ENCODE measurements around the gene PLXNA1.

PLXNA1 gene

GRCh38 chr3:126982471-126983175 is at the start of gene PLXNA1:
PLXNA1 (plus strand) TSS chr3:126983115; CDS start chr3:126988594, 5,479 bp downstream.
- peak within 1 kb of the TSS; percentile 78 for H3K4me3 Mint-ChIP-seq
- peak; percentile 88 for DNase-seq (ENCODE audit: low spot score)
- H3K27ac Mint-ChIP-seq: peak within 1 kb of the TSS; percentile 63
- H3K4me1 Mint-ChIP-seq (ENCODE audit: low read depth): peaks cover 6% of the 10 kb centered on the region
- H3K27me3 Mint-ChIP-seq (ENCODE audit: low read depth): peaks cover 8% of the 10 kb centered on the region
- H3K9me3 Mint-ChIP-seq: no peaks in the 10 kb centered on the region
- no peaks in the 10 kb centered on the region for H3K36me3 Mint-ChIP-seq (ENCODE audit: low read depth)

DNA sequence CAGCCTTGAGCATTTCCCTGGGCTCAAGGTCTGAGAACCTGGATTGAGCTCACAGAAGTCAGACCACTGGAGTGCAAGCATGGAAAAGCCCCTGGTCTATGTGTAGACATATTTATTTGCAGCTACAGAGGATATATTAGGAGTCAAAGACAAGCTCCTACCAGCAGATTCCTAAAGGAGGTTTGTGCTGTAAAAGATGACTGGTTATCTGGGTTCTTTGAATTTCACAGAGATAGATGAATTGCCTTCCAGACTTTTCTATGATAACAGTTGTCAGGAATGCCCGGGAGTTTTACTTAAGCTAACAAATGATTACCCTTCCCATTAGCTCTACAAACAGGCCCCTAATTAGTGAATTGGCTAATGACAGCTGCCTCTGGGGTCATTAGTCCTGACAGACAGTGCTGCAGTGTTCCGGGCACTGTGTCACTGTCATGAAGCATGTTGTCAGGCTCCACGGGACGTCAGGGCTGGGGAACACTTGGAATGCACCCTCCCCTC is 48.8 kb upstream of the PLXNA1 start:
- Mint-ChIP-seq H3K27ac (no peak overlapping the region), H3K9me3 (no peaks in the 10 kb centered on the region), H3K4me1 (ENCODE audit: low read depth) (no peaks in the 10 kb centered on the region), H3K4me3 (no peak overlapping the region), H3K36me3 (ENCODE audit: low read depth) (no peaks in the 10 kb centered on the region), H3K27me3 (ENCODE audit: low read depth) (no peaks in the 10 kb centered on the region)
- DNase-seq (ENCODE audit: low spot score): no peak

DNA sequence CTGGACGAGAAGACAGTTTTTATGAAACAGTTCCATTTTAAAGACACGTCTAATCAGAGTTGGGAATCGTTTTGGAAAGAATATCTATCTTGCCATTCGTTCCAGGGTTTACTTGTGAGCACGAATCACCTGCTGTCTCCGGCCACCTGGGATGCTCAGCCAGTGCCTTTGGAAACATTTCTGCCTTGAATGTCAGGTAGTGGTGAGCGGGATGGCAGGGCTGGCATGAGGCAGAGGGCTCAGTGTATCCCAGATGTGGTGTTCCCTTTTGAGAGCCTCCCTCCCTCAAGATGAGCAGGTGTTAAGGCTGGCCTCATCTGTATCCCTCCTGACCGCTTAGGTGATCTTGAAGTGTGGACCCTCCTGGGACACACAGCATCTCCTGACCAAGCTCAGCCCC is 47.9 kb upstream of the PLXNA1 start:
- Mint-ChIP-seq H3K27ac (no peak overlapping the region), H3K4me3 (no peak overlapping the region), H3K27me3 (ENCODE audit: low read depth) (no peaks in the 10 kb centered on the region), H3K4me1 (ENCODE audit: low read depth) (no peaks in the 10 kb centered on the region), H3K9me3 (no peaks in the 10 kb centered on the region), H3K36me3 (ENCODE audit: low read depth) (no peaks in the 10 kb centered on the region)
- DNase-seq (ENCODE audit: low spot score): no peak

DNA sequence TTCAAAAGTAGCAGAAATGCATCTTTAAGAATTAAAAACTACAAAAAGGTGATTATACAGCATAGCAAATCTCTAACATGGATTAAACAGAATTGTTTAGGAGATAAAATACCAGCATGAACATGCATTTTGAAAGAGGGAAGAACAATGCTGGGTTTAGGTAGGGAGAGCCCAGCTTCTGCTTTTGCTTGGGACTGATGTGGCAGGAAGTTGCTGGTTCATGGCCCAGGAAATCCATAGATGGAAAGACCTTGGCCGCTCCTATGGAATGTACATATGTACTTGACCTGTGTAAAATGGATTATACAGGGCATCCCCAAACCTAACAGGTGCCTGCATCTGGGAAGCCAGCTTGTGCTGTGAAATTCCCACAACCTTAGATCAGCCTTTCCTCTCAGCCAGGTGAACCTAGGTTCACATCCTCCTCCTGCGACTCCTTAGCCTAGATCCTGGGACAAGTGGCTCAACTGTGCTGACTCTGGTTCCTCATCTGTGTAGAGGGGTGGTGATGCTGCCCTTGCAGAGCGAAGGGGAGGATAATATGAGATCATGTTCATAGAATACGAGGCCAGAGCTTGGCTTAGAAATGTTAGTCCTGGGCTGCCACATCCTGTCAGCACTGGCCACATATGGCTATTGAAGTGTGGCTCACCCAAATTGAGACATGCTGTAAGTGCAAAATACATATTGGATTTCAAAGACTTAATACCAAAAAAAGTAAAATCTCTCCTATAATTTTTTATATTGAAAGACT is 47.0 kb upstream of the PLXNA1 start:
- no peaks in the 10 kb centered on the region for H3K27me3 Mint-ChIP-seq (ENCODE audit: low read depth)
- no peak overlapping the region for H3K4me3 Mint-ChIP-seq
- no peak for DNase-seq (ENCODE audit: low spot score)
- no peaks in the 10 kb centered on the region for H3K9me3 Mint-ChIP-seq
- H3K4me1 Mint-ChIP-seq (ENCODE audit: low read depth): no peaks in the 10 kb centered on the region
- H3K36me3 Mint-ChIP-seq (ENCODE audit: low read depth): no peaks in the 10 kb centered on the region
- no peak overlapping the region for H3K27ac Mint-ChIP-seq

DNA sequence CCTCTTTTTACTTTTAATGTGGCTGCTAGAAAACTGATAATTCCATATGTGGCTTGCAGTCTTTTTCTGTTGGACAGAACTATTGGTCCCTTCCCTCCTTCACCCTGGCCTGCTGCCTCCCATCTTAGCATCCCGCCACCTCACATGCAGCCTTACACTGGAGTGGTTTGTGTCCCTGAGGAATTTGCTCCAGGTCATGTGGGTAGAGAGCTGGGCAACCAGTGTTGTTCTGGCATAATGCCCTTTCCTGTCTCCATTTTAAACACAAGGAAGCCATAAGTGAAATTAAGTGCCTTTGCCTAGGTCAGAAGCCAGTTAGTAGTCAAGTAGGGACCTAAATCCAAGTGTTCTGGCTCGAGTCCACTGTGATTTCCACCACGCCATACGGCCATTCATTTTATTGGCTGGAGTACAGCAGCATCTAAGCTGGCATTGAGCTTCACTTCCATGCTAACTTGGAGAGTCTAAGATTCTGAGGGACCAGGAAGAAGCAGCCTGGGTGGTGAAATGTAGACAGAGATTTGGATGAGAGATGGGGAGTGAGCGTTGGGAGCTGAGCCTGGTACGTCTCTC is 46.0 kb upstream of the PLXNA1 start:
- Mint-ChIP-seq H3K9me3 (no peaks in the 10 kb centered on the region), H3K4me1 (ENCODE audit: low read depth) (no peaks in the 10 kb centered on the region), H3K4me3 (no peak overlapping the region), H3K27me3 (ENCODE audit: low read depth) (no peaks in the 10 kb centered on the region), H3K36me3 (ENCODE audit: low read depth) (no peaks in the 10 kb centered on the region), H3K27ac (no peak overlapping the region)
- DNase-seq (ENCODE audit: low spot score): no peak

DNA sequence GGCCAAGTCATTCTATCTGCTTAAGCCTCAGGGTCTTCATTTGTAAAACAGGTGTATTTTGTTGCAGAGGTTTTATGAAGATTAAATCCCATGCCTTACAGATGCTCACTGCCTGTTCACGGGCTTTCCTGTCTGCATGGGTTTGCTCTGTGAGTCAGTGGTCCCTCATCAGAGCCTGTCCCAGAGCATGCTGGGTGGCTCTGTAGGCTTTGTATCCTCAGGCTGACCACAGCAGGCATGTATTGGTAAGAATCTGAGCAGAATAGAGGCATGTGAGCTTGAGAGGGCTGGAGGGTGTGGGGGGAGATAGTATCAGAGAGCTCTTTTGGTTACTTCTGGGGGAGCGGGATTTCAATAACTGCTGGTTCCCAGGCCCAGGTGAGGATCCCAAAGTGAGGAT is 45.4 kb upstream of the PLXNA1 start:
- Mint-ChIP-seq H3K27ac (no peak overlapping the region), H3K9me3 (no peaks in the 10 kb centered on the region)

GRCh38 chr3:126937973-126938372 is 44.9 kb upstream of the PLXNA1 start:
- H3K27ac Mint-ChIP-seq: no peak overlapping the region
- no peaks in the 10 kb centered on the region for H3K36me3 Mint-ChIP-seq (ENCODE audit: low read depth)
- no peaks in the 10 kb centered on the region for H3K9me3 Mint-ChIP-seq
- H3K27me3 Mint-ChIP-seq (ENCODE audit: low read depth): no peaks in the 10 kb centered on the region
- no peak overlapping the region for H3K4me3 Mint-ChIP-seq
- H3K4me1 Mint-ChIP-seq (ENCODE audit: low read depth): no peaks in the 10 kb centered on the region
- DNase-seq (ENCODE audit: low spot score): no peak

More for the DNA sequence above, 45.4 kb upstream of the PLXNA1 start:
- no peak for DNase-seq (ENCODE audit: low spot score)
- no peaks in the 10 kb centered on the region for H3K27me3 Mint-ChIP-seq (ENCODE audit: low read depth)
- no peaks in the 10 kb centered on the region for H3K4me1 Mint-ChIP-seq (ENCODE audit: low read depth)
- H3K36me3 Mint-ChIP-seq (ENCODE audit: low read depth): no peaks in the 10 kb centered on the region
- no peak overlapping the region for H3K4me3 Mint-ChIP-seq

- Mint-ChIP-seq H3K27ac (no peak overlapping the region), H3K27me3 (ENCODE audit: low read depth) (no peaks in the 10 kb centered on the region), H3K4me1 (ENCODE audit: low read depth) (no peaks in the 10 kb centered on the region), H3K9me3 (no peaks in the 10 kb centered on the region), H3K4me3 (no peak overlapping the region), H3K36me3 (ENCODE audit: low read depth) (no peaks in the 10 kb centered on the region)
- DNase-seq (ENCODE audit: low spot score): no peak
Observed at GRCh38 chr3:126938520-126939337, 44.2 kb upstream of the PLXNA1 start.

GRCh38 chr3:126939338-126939718 is 43.6 kb upstream of the PLXNA1 start:
- H3K27ac Mint-ChIP-seq: no peak overlapping the region
- H3K27me3 Mint-ChIP-seq (ENCODE audit: low read depth): no peaks in the 10 kb centered on the region
- no peak overlapping the region for H3K4me3 Mint-ChIP-seq
- H3K36me3 Mint-ChIP-seq (ENCODE audit: low read depth): no peaks in the 10 kb centered on the region
- no peaks in the 10 kb centered on the region for H3K4me1 Mint-ChIP-seq (ENCODE audit: low read depth)
- DNase-seq (ENCODE audit: low spot score): no peak
- no peaks in the 10 kb centered on the region for H3K9me3 Mint-ChIP-seq

GRCh38 chr3:126939733-126940132 is 43.2 kb upstream of the PLXNA1 start:
- no peaks in the 10 kb centered on the region for H3K36me3 Mint-ChIP-seq (ENCODE audit: low read depth)

GRCh38 chr3:126941721-126942270 is 41.1 kb upstream of the PLXNA1 start:
- H3K27me3 Mint-ChIP-seq (ENCODE audit: low read depth): no peaks in the 10 kb centered on the region
- no peak for DNase-seq (ENCODE audit: low spot score)
- no peak overlapping the region for H3K4me3 Mint-ChIP-seq
- no peaks in the 10 kb centered on the region for H3K36me3 Mint-ChIP-seq (ENCODE audit: low read depth)
- H3K9me3 Mint-ChIP-seq: no peaks in the 10 kb centered on the region
- no peaks in the 10 kb centered on the region for H3K4me1 Mint-ChIP-seq (ENCODE audit: low read depth)
- H3K27ac Mint-ChIP-seq: no peak overlapping the region

More at GRCh38 chr3:126939733-126940132, 43.2 kb upstream of the PLXNA1 start:
- H3K27ac Mint-ChIP-seq: no peak overlapping the region
- no peaks in the 10 kb centered on the region for H3K4me1 Mint-ChIP-seq (ENCODE audit: low read depth)
- H3K4me3 Mint-ChIP-seq: no peak overlapping the region
- no peaks in the 10 kb centered on the region for H3K27me3 Mint-ChIP-seq (ENCODE audit: low read depth)
- H3K9me3 Mint-ChIP-seq: no peaks in the 10 kb centered on the region
- DNase-seq (ENCODE audit: low spot score): no peak

GRCh38 chr3:126944089-126944965 is 38.6 kb upstream of the PLXNA1 start:
- H3K9me3 Mint-ChIP-seq: no peaks in the 10 kb centered on the region
- peaks cover 3% of the 10 kb centered on the region for H3K4me1 Mint-ChIP-seq (ENCODE audit: low read depth)
- no peaks in the 10 kb centered on the region for H3K27me3 Mint-ChIP-seq (ENCODE audit: low read depth)
- DNase-seq (ENCODE audit: low spot score): no peak
- H3K27ac Mint-ChIP-seq: no peak overlapping the region
- H3K4me3 Mint-ChIP-seq: no peak overlapping the region
- no peaks in the 10 kb centered on the region for H3K36me3 Mint-ChIP-seq (ENCODE audit: low read depth)
